A549 (cell line): ENCODE data around the gene SLC44A2. TPM values are rescaled to one million over a fixed set of nuclear protein-coding genes. Genes with fewer than 3 reads are reported as not detected.

ENCODE experiments used
- ATAC-seq, 2 experiments: fragments of 200-7000 bp in 1 of 2; fragments of >200 bp in 1 of 2; cut with Nextera tagmentation in 1 of 2; cut with Tn5 transposase in 1 of 2; 3 replicates each; pipeline versions ENCODE4 v1.8.0 to v1.9.1; 2018 to 2020; ENCODE audit warnings: mild to moderate bottlenecking in 1 of 2, moderate library complexity in 1 of 2
- CTCF ChIA-PET: fragments of 300-600 bp; sonication (Branson Sonifier 250); formaldehyde crosslinking; extraction: SDS; loops from one replicate; lab custom pipeline; 2021; ENCODE audit warnings: antibody characterized with exemption, inconsistent platforms; lab: Yijun Ruan, JAX
- POLR2A ChIA-PET: fragments of 350-600 bp; formaldehyde crosslinking; extraction: SDS; loops from one replicate; lab custom pipeline; 2021; ENCODE audit warnings: antibody characterized with exemption, inconsistent platforms; lab: Yijun Ruan, JAX
- DNase-seq, 2 experiments: peaks; one replicate each; pipeline versions ENCODE4 v3.0.0 to v3.0.0-alpha.2; 2011 to 2016; ENCODE audit warnings: low read depth in 1 of 2, low spot score in 1 of 2
- FAIRE-seq: peaks from 2 replicates; lab custom pipeline; 2011; peaks lifted over from hg19 to GRCh38; lab: Jason Lieb, UNC
- H3K27ac ChIP-seq, 2 experiments: fragments of >200 bp; sonication (Bioruptor Twin); formaldehyde crosslinking; 3 replicates each; pipeline ENCODE4 v1.5.1; 2016 to 2017
- H3K4me1 ChIP-seq: fragments of >200 bp; sonication (Bioruptor Twin); formaldehyde crosslinking; 3 replicates; pipeline ENCODE4 v1.6.1; 2016
- H3K4me2 ChIP-seq: fragments of >200 bp; sonication (Bioruptor Twin); formaldehyde crosslinking; 3 replicates; pipeline ENCODE4 v1.6.1; 2016
- H3K4me3 ChIP-seq: fragments of >200 bp; sonication (Bioruptor Twin); formaldehyde crosslinking; 3 replicates; pipeline ENCODE4 v1.5.1; 2016
- H3K9me3 ChIP-seq: fragments of >200 bp; sonication (Bioruptor Twin); formaldehyde crosslinking; 3 replicates; pipeline ENCODE4 v1.6.1; 2016
- BHLHE40 ChIP-seq: IDR thresholded peaks from 2 replicates; pipeline ENCODE4 v1.6.1; 2012; ENCODE audit warnings: low read depth, low read length, inconsistent platforms
- CBX8 ChIP-seq: fragments of 200-600 bp; sonication (generic); IDR thresholded peaks from 2 replicates; pipeline ENCODE4 v1.6.1; 2016
- CEBPB ChIP-seq, 2 experiments: fragments of >200 bp in 1 of 2; sonication (Bioruptor Twin) in 1 of 2; formaldehyde crosslinking in 1 of 2; IDR thresholded peaks; 2 replicates each; pipeline ENCODE4 v1.6.1; 2012 to 2016
- EHF ChIP-seq: fragments of 250-450 bp; sonication (Bioruptor Pico); IDR thresholded peaks from 2 replicates; pipeline ENCODE4 v1.5.0; 2020; ENCODE audit warnings: mild to moderate bottlenecking
- EP300 ChIP-seq, 2 experiments: fragments of >200 bp; sonication (Bioruptor Twin); formaldehyde crosslinking; IDR thresholded peaks; 2 replicates in 1 of 2; 3 replicates in 1 of 2; pipeline ENCODE4 v1.6.1; 2016 to 2017
- FOSB ChIP-seq: fragments of 250-450 bp; sonication (Bioruptor Pico); IDR thresholded peaks from 2 replicates; pipeline ENCODE4 v1.5.0; 2020; ENCODE audit warnings: mild to moderate bottlenecking, moderate library complexity
- HDAC2 ChIP-seq: fragments of 200-600 bp; sonication (generic); IDR thresholded peaks from 2 replicates; pipeline ENCODE4 v1.6.1; 2016
- JUNB ChIP-seq: fragments of >200 bp; sonication (Bioruptor Twin); formaldehyde crosslinking; IDR thresholded peaks from 2 replicates; pipeline ENCODE4 v1.6.1; 2016
- KDM1A ChIP-seq: fragments of 200-600 bp; sonication (generic); IDR thresholded peaks from 2 replicates; pipeline ENCODE4 v1.6.1; 2016; ENCODE audit warnings: low read depth, mild to moderate bottlenecking
- MAFK ChIP-seq: fragments of 450-650 bp; IDR thresholded peaks from 2 replicates; pipeline ENCODE4 v1.6.1; 2014; ENCODE audit not compliant: partially characterized antibody
- NFE2L2 ChIP-seq: fragments of 150-350 bp; conservative IDR thresholded peaks from 2 replicates; pipeline ENCODE4 v1.6.1; 2014; ENCODE audit warnings: low read length
- NPAS2 ChIP-seq: fragments of 250-450 bp; sonication (Bioruptor Pico); IDR thresholded peaks from 2 replicates; pipeline ENCODE4 v1.8.0; 2022; ENCODE audit warnings: mild to moderate bottlenecking, moderate library complexity, borderline replicate concordance
- NR3C1 ChIP-seq: fragments of >200 bp; sonication (Bioruptor Twin); formaldehyde crosslinking; IDR thresholded peaks from 3 replicates; pipeline ENCODE4 v1.6.1; 2017
- PHF8 ChIP-seq: fragments of 200-600 bp; sonication (generic); IDR thresholded peaks from 2 replicates; pipeline ENCODE4 v1.6.1; 2016; ENCODE audit warnings: low read depth, mild to moderate bottlenecking, antibody characterized with exemption, moderate library complexity, borderline replicate concordance
- POLR2A ChIP-seq: IDR thresholded peaks from 2 replicates; pipeline ENCODE4 v1.6.1; 2012; ENCODE audit warnings: mild to moderate bottlenecking, low read length
- RARB ChIP-seq: fragments of 250-450 bp; sonication (Bioruptor Pico); IDR thresholded peaks from 2 replicates; pipeline ENCODE4 v1.8.0; 2021; ENCODE audit warnings: mild to moderate bottlenecking, moderate library complexity
- RCOR1 ChIP-seq: fragments of 150-350 bp; IDR thresholded peaks from 2 replicates; pipeline ENCODE4 v1.6.1; 2014; ENCODE audit warnings: antibody characterized with exemption, low read length, low read depth
- RFX5 ChIP-seq: fragments of 450-650 bp; IDR thresholded peaks from 2 replicates; pipeline ENCODE4 v1.7.1; 2014; ENCODE audit warnings: antibody characterized with exemption, mild to moderate bottlenecking, moderate library complexity
- RNF2 ChIP-seq: fragments of 200-600 bp; sonication (generic); IDR thresholded peaks from 2 replicates; pipeline ENCODE4 v1.6.1; 2016; ENCODE audit warnings: low read depth, mild to moderate bottlenecking, antibody characterized with exemption, moderate library complexity, borderline replicate concordance
- ZC3H11A ChIP-seq: fragments of 450-650 bp; IDR thresholded peaks from 2 replicates; pipeline ENCODE4 v1.6.1; 2014; ENCODE audit warnings: antibody characterized with exemption, mild to moderate bottlenecking
- ZFP36 ChIP-seq: fragments of 450-650 bp; IDR thresholded peaks from 2 replicates; pipeline ENCODE4 v1.6.1; 2014; ENCODE audit warnings: borderline replicate concordance; ENCODE audit not compliant: partially characterized antibody
- ZSCAN20 ChIP-seq: fragments of 250-450 bp; sonication (Bioruptor Pico); IDR thresholded peaks from 2 replicates; pipeline ENCODE4 v1.8.0; 2022; ENCODE audit warnings: mild to moderate bottlenecking, moderate library complexity
- WGBS: methylation state at CpG from one replicate; pipeline ENCODE4 v1.1.6; 2017; ENCODE audit errors: missing lambda C conversion rate; 5-methylcytosine and 5-hydroxymethylcytosine counted together
- polyA plus RNA-seq, 4 experiments: library from polyadenylated mRNA; depleted of rRNA in 3 of 4; stranded (reverse); fragments of >200 nt; fragmentation: RNase III in 1 of 4; extraction: RNeasy Plus Mini Kit Qiagen cat#74134 plus additional on column Dnase treatment in 1 of 4; gene quantifications; 2 replicates in 3 of 4; 3 replicates in 1 of 4; pipeline ENCODE4 v1.2.3, GENCODE V29; 2011 to 2017
- TF ChIP-seq, protein P1 (sequence below): fragments of 200-600 bp; sonication (generic); IDR thresholded peaks from 2 replicates; pipeline ENCODE4 v1.6.1; 2016; ENCODE audit warnings: antibody characterized with exemption, mild to moderate bottlenecking, moderate library complexity
- TF ChIP-seq, protein P2 (sequence below): fragments of 250-450 bp; sonication (Bioruptor Pico); IDR thresholded peaks from 2 replicates; pipeline ENCODE4 v1.5.0; 2021; ENCODE audit warnings: mild to moderate bottlenecking, moderate library complexity, borderline replicate concordance
- TF ChIP-seq, protein P3 (sequence below): IDR thresholded peaks from 2 replicates; pipeline ENCODE4 v1.6.1; 2012
- TF ChIP-seq, protein P4 (sequence below): IDR thresholded peaks from 2 replicates; pipeline ENCODE4 v1.6.1; 2012; ENCODE audit warnings: low read depth, borderline replicate concordance
- TF ChIP-seq, protein P5 (sequence below): fragments of >200 bp; sonication (Bioruptor Twin); formaldehyde crosslinking; IDR thresholded peaks from 2 replicates; pipeline ENCODE4 v1.6.1; 2016

SLC44A2 gene
- polyA plus RNA-seq, 2 of the 4 experiments (the other 2 are of a cell fraction), result 8.3 TPM

DNA sequence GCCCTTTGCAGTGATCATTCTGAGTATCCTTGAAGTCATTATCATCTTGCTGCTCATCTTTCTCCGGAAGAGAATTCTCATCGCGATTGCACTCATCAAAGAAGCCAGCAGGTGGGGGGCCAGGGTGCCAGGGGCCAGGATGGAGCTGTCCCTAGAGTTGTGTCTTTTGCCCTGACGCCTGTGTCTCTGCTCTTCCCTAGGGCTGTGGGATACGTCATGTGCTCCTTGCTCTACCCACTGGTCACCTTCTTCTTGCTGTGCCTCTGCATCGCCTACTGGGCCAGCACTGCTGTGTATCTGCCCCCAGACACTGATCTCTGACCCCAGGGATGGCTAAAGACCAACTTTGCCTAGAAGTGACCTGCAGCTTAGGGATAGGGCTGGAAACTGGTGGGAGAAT lies 9.6 kb downstream of the SLC44A2 start:
- 92% methylated on average over 6 of the region's 6 CpGs for WGBS
- no peaks in the 10 kb centered on the region for H3K9me3 ChIP-seq
- no peak overlapping the region for H3K4me2 ChIP-seq
- DNase-seq, result no peak
- no peak for FAIRE-seq
- TF ChIP-seq MAFK, result no peak
- no peak for TF ChIP-seq FOSB (CRISPR knock-in tag)
- TF ChIP-seq RARB (CRISPR knock-in tag), result no peak
- TF ChIP-seq, protein P1, sequence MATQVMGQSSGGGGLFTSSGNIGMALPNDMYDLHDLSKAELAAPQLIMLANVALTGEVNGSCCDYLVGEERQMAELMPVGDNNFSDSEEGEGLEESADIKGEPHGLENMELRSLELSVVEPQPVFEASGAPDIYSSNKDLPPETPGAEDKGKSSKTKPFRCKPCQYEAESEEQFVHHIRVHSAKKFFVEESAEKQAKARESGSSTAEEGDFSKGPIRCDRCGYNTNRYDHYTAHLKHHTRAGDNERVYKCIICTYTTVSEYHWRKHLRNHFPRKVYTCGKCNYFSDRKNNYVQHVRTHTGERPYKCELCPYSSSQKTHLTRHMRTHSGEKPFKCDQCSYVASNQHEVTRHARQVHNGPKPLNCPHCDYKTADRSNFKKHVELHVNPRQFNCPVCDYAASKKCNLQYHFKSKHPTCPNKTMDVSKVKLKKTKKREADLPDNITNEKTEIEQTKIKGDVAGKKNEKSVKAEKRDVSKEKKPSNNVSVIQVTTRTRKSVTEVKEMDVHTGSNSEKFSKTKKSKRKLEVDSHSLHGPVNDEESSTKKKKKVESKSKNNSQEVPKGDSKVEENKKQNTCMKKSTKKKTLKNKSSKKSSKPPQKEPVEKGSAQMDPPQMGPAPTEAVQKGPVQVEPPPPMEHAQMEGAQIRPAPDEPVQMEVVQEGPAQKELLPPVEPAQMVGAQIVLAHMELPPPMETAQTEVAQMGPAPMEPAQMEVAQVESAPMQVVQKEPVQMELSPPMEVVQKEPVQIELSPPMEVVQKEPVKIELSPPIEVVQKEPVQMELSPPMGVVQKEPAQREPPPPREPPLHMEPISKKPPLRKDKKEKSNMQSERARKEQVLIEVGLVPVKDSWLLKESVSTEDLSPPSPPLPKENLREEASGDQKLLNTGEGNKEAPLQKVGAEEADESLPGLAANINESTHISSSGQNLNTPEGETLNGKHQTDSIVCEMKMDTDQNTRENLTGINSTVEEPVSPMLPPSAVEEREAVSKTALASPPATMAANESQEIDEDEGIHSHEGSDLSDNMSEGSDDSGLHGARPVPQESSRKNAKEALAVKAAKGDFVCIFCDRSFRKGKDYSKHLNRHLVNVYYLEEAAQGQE, result no peak
- TF ChIP-seq POLR2A, result no peak
- TF ChIP-seq KDM1A, result no peak
- TF ChIP-seq, protein P2, sequence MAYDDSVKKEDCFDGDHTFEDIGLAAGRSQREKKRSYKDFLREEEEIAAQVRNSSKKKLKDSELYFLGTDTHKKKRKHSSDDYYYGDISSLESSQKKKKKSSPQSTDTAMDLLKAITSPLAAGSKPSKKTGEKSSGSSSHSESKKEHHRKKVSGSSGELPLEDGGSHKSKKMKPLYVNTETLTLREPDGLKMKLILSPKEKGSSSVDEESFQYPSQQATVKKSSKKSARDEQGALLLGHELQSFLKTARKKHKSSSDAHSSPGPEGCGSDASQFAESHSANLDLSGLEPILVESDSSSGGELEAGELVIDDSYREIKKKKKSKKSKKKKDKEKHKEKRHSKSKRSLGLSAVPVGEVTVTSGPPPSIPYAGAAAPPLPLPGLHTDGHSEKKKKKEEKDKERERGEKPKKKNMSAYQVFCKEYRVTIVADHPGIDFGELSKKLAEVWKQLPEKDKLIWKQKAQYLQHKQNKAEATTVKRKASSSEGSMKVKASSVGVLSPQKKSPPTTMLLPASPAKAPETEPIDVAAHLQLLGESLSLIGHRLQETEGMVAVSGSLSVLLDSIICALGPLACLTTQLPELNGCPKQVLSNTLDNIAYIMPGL (CRISPR knock-in tag), result no peak
- TF ChIP-seq ZC3H11A, result no peak
- TF ChIP-seq, protein P3, sequence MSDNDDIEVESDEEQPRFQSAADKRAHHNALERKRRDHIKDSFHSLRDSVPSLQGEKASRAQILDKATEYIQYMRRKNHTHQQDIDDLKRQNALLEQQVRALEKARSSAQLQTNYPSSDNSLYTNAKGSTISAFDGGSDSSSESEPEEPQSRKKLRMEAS, result no peak
- TF ChIP-seq JUNB, result no peak
- TF ChIP-seq BHLHE40, result no peak
- TF ChIP-seq CBX8, result no peak
- no peak for TF ChIP-seq RNF2
- no peak for TF ChIP-seq CEBPB (IDR thresholded peaks at IDR 0.05)
- TF ChIP-seq, protein P4, sequence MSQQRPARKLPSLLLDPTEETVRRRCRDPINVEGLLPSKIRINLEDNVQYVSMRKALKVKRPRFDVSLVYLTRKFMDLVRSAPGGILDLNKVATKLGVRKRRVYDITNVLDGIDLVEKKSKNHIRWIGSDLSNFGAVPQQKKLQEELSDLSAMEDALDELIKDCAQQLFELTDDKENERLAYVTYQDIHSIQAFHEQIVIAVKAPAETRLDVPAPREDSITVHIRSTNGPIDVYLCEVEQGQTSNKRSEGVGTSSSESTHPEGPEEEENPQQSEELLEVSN, result no peak
- no peaks in the 10 kb centered on the region for H3K4me1 ChIP-seq
- ATAC-seq, result no peak
- H3K27ac ChIP-seq, result no peak overlapping the region
- POLR2A ChIA-PET, result no interaction called here
- H3K4me3 ChIP-seq, result no peak overlapping the region
- CTCF ChIA-PET, result interaction anchor here (0.9 to 1.6 kb wide), 6 partner anchors 8 to 62 kb away, joined by 3 to 7 read pairs (median 4); no protein-coding TSS in a partner anchor

DNA sequence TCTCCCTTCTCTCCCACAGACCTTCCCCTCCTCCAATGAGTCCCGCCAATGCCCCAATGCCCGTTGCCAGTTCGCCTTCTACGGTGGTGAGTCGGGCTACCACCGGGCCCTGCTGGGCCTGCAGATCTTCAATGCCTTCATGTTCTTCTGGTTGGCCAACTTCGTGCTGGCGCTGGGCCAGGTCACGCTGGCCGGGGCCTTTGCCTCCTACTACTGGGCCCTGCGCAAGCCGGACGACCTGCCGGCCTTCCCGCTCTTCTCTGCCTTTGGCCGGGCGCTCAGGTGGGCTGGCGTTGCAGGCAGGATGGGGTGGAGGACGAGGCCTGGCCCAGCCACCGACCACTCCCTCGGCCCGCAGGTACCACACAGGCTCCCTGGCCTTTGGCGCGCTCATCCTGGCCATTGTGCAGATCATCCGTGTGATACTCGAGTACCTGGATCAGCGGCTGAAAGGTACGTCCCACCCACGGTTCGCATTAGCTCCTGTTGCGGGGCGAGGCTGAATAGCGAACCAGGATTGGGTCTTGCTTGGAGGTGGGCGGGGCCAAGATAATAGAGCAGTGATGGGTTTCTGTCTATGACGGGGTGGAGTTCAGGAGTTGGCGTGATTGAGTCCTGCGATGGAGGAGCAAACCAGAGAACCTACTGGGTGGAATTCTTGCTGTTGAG lies 11.1 kb downstream of the SLC44A2 start:
- H3K4me1 ChIP-seq, result no peaks in the 10 kb centered on the region
- no peak for ATAC-seq

DNA sequence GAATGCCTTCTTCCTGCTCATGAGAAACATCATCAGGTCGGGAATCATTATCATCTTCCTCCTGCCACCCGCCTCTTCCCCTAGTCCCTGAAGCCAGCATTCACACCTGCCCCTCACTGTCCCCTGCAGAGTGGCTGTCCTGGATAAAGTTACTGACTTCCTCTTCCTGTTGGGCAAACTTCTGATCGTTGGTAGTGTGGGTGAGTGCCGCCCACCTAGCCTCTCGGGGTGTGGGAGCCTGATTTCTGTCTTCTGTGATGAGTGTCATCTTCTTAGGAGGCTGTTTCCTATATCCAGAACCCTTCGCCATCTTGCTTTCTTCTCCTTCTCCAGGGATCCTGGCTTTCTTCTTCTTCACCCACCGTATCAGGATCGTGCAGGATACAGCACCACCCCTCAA lies 12.5 kb downstream of the SLC44A2 start:
- no peak for DNase-seq
- Histone ChIP-seq H3K4me1 (no peaks in the 10 kb centered on the region), H3K9me3 (no peaks in the 10 kb centered on the region), H3K27ac (no peak overlapping the region), H3K4me3 (no peak overlapping the region), H3K4me2 (no peak overlapping the region)
- POLR2A ChIA-PET, result no interaction called here
- no peak for TF ChIP-seq RFX5
- no peak for TF ChIP-seq RCOR1
- no peak for TF ChIP-seq HDAC2
- no peak for TF ChIP-seq BHLHE40
- TF ChIP-seq ZC3H11A, result no peak
- no peak for TF ChIP-seq CBX8
- TF ChIP-seq NPAS2 (CRISPR knock-in tag), result no peak
- TF ChIP-seq RARB (CRISPR knock-in tag), result no peak
- no peak for TF ChIP-seq ZSCAN20
- no peak for TF ChIP-seq ZFP36
- no peak for TF ChIP-seq EP300 (IDR thresholded peaks at IDR 0.05)
- TF ChIP-seq MAFK, result no peak
- TF ChIP-seq, protein P5, sequence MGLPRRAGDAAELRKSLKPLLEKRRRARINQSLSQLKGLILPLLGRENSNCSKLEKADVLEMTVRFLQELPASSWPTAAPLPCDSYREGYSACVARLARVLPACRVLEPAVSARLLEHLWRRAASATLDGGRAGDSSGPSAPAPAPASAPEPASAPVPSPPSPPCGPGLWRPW, result no peak
- no peak for TF ChIP-seq NR3C1
- TF ChIP-seq PHF8, result no peak
- no peak for FAIRE-seq
- no peak for ATAC-seq
- CTCF ChIA-PET, result interaction anchor here (0.6 to 2.3 kb wide), 2 partner anchors 57 to 155 kb away, joined by 3 to 12 read pairs; no protein-coding TSS in a partner anchor
- 80% methylated on average over 8 of the region's 8 CpGs for WGBS

More for the DNA sequence above, 11.1 kb downstream of the SLC44A2 start:
- Histone ChIP-seq H3K4me3 (no peak overlapping the region), H3K9me3 (no peaks in the 10 kb centered on the region), H3K27ac (no peak overlapping the region)
- ChIA-PET CTCF (interaction anchor here (1.2 kb wide), 1 partner anchor 9 kb away, joined by 3 read pairs; no protein-coding TSS in a partner anchor), POLR2A (no interaction called here)
- no peak for FAIRE-seq
- WGBS, result 93% methylated on average over 14 of the region's 37 CpGs
- TF ChIP-seq JUNB (no peak), NFE2L2 (no peak), EHF (CRISPR knock-in tag) (no peak), PHF8 (no peak)
- TF ChIP-seq, all 56 proteins: peak for 0
- no peak for DNase-seq
- no peak overlapping the region for H3K4me2 ChIP-seq
